ENCODE data around the gene SOAT2. TPM values are rescaled to one million over a fixed set of nuclear protein-coding genes. Genes with fewer than 3 reads are reported as not detected.

The SOAT2 gene
- total RNA-seq, 1 experiment from 2014 or later = not detected

DNA sequence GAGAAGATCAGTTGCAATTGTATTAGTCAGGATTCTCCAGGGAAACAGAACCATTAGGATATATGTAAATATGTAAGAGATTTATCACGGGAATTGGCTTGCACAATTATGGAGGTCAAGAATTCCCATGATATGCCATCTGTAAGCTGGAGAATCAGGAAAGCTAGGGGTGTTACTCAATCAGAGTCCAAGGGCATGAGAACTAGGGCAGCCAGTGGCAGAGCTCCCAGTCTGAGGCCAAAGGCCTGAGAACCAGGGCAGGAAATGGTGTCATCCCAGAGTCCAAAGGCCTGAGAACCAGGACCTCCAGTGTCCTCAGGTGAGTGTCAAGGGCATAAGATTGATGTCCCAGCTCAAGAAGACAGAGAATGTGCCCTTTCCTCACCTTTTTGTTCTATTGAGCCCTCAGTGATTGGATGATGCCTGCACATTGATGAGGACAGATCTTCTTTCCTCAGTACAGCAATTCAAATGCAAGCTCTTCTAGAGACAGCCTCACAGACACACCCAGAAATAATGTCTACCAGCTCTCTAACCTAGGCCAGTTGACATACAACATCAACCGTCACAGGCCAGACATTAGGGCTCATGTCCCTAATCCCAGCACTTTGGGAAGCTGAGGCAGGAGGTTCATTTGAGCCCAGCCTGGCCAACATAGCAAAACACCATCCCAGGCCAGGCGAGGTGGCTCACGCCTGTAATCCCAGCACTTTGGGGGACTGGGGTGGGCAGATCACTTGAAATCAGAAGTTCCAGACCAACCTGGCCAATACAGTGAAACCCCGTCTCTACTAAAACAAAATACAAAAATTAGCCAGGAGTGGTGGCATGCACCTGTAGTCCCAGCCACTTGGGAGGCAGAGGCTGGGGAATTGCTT, 42.3 kb downstream of the SOAT2 start:
- no peak overlapping the region for H3K27ac ChIP-seq (ENCODE audit: low read length)
- ChIA-PET CTCF (no interaction called here), POLR2A (no interaction called here)
- no peaks in the 10 kb centered on the region for H3K36me3 ChIP-seq (ENCODE audit: control insufficient read depth, insufficient read depth, low read length)
- intact Hi-C loops (cut with micrococcal nuclease; ENCODE audit: unreplicated experiment) (no loop called here), in situ Hi-C loops (cut with HindIII; ENCODE audit: low pct_unique_long_range_greater_than_20kb, low sequenced_read_pairs) (no loop called here)
- TF ChIP-seq, protein P1, sequence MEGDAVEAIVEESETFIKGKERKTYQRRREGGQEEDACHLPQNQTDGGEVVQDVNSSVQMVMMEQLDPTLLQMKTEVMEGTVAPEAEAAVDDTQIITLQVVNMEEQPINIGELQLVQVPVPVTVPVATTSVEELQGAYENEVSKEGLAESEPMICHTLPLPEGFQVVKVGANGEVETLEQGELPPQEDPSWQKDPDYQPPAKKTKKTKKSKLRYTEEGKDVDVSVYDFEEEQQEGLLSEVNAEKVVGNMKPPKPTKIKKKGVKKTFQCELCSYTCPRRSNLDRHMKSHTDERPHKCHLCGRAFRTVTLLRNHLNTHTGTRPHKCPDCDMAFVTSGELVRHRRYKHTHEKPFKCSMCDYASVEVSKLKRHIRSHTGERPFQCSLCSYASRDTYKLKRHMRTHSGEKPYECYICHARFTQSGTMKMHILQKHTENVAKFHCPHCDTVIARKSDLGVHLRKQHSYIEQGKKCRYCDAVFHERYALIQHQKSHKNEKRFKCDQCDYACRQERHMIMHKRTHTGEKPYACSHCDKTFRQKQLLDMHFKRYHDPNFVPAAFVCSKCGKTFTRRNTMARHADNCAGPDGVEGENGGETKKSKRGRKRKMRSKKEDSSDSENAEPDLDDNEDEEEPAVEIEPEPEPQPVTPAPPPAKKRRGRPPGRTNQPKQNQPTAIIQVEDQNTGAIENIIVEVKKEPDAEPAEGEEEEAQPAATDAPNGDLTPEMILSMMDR (IDR thresholded peaks at IDR 0.05) = no peak
- TF ChIP-seq TCF7L2 (IDR thresholded peaks at IDR 0.05; ENCODE audit: low read depth, low read length) (no peak), SIN3A (IDR thresholded peaks at IDR 0.05; ENCODE audit: borderline replicate concordance, insufficient read depth, low read depth, low read length) (no peak), POLR2AphosphoS5 (IDR thresholded peaks at IDR 0.05; ENCODE audit: low read depth, low read length) (no peak)
- TF ChIP-seq, protein P2, sequence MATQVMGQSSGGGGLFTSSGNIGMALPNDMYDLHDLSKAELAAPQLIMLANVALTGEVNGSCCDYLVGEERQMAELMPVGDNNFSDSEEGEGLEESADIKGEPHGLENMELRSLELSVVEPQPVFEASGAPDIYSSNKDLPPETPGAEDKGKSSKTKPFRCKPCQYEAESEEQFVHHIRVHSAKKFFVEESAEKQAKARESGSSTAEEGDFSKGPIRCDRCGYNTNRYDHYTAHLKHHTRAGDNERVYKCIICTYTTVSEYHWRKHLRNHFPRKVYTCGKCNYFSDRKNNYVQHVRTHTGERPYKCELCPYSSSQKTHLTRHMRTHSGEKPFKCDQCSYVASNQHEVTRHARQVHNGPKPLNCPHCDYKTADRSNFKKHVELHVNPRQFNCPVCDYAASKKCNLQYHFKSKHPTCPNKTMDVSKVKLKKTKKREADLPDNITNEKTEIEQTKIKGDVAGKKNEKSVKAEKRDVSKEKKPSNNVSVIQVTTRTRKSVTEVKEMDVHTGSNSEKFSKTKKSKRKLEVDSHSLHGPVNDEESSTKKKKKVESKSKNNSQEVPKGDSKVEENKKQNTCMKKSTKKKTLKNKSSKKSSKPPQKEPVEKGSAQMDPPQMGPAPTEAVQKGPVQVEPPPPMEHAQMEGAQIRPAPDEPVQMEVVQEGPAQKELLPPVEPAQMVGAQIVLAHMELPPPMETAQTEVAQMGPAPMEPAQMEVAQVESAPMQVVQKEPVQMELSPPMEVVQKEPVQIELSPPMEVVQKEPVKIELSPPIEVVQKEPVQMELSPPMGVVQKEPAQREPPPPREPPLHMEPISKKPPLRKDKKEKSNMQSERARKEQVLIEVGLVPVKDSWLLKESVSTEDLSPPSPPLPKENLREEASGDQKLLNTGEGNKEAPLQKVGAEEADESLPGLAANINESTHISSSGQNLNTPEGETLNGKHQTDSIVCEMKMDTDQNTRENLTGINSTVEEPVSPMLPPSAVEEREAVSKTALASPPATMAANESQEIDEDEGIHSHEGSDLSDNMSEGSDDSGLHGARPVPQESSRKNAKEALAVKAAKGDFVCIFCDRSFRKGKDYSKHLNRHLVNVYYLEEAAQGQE (IDR thresholded peaks at IDR 0.05; ENCODE audit: insufficient read depth in 1 of 2, low read depth in 2 of 2, low read length in 1 of 2) = no peak
- ATAC-seq = no peak
- no peaks in the 10 kb centered on the region for H3K4me1 ChIP-seq (ENCODE audit: control insufficient read depth, insufficient read depth, low read length)
- no peaks in the 10 kb centered on the region for H3K27me3 ChIP-seq (ENCODE audit: control insufficient read depth, insufficient read depth, low read length)
- no TSS peak for BruUV-seq (replicated peaks)
- no peak overlapping the region for H3K4me3 ChIP-seq (ENCODE audit: low read depth in 2 of 2, low read length in 2 of 2)
- no peak for DNase-seq (ENCODE audit: low read depth, low spot score)
- H3K9me3 ChIP-seq (ENCODE audit: control insufficient read depth, insufficient read depth, low read depth, low read length) = no peaks in the 10 kb centered on the region

DNA sequence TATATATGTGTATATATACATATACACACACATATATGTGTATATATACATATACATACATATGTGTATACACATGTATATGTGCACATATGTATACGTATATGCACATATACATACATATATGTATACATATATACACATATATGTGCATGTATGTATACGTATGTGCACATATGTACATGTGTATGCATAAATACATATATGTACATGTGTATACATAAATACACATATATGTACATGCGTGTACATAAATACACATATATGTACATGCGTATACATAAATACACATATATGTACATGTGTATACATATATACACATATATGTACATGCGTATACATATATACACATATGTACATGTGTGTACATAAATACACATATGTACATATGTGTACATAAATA, 43.9 kb downstream of the SOAT2 start:
- no peak overlapping the region for H3K4me3 ChIP-seq (ENCODE audit: low read depth in 2 of 2, low read length in 2 of 2)
- H3K27me3 ChIP-seq (ENCODE audit: control insufficient read depth, insufficient read depth, low read length) = no peaks in the 10 kb centered on the region
- in situ Hi-C loops (cut with HindIII; ENCODE audit: low pct_unique_long_range_greater_than_20kb, low sequenced_read_pairs) = no loop called here
- TF ChIP-seq SIN3A (IDR thresholded peaks at IDR 0.05; ENCODE audit: borderline replicate concordance, insufficient read depth, low read depth, low read length) (no peak), TCF7L2 (IDR thresholded peaks at IDR 0.05; ENCODE audit: low read depth, low read length) (no peak), POLR2AphosphoS5 (IDR thresholded peaks at IDR 0.05; ENCODE audit: low read depth, low read length) (no peak)
- TF ChIP-seq, protein P1 (IDR thresholded peaks at IDR 0.05) = no peak
- TF ChIP-seq, protein P2 (IDR thresholded peaks at IDR 0.05; ENCODE audit: insufficient read depth in 1 of 2, low read depth in 2 of 2, low read length in 1 of 2) = no peak
- no peak overlapping the region for H3K27ac ChIP-seq (ENCODE audit: low read length)
- POLR2A ChIA-PET = no interaction called here
- intact Hi-C loops (cut with micrococcal nuclease; ENCODE audit: unreplicated experiment) = no loop called here
- H3K36me3 ChIP-seq (ENCODE audit: control insufficient read depth, insufficient read depth, low read length) = no peaks in the 10 kb centered on the region
- no peaks in the 10 kb centered on the region for H3K9me3 ChIP-seq (ENCODE audit: control insufficient read depth, insufficient read depth, low read depth, low read length)
- DNase-seq (ENCODE audit: low read depth, low spot score) (no peak), ATAC-seq (no peak)
- BruUV-seq (replicated peaks) = no TSS peak
- H3K4me1 ChIP-seq (ENCODE audit: control insufficient read depth, insufficient read depth, low read length) = no peaks in the 10 kb centered on the region
- CTCF ChIA-PET = no interaction called here

All from Panc1 (cell line).